Stimulated activated CD8-positive, alpha-beta memory T cell treated with anti-CD3 and anti-CD28 coated beads, Interleukin-15, amount 100 ng/mL, for 48 hours (primary cell): ENCODE data around the gene PLA2G2A.
"Not testable (repeated sequence)": the region's sequence is repeated elsewhere in the genome, so short reads cannot be mapped to it uniquely, and the experiment has no call there.

Experiments
- DNase-seq, 2 donors: peaks; one replicate each; pipeline ENCODE4 v3.0.0-alpha.2; 2020; ENCODE audit warnings: low read depth in 2 of 2

PLA2G2A gene

DNA sequence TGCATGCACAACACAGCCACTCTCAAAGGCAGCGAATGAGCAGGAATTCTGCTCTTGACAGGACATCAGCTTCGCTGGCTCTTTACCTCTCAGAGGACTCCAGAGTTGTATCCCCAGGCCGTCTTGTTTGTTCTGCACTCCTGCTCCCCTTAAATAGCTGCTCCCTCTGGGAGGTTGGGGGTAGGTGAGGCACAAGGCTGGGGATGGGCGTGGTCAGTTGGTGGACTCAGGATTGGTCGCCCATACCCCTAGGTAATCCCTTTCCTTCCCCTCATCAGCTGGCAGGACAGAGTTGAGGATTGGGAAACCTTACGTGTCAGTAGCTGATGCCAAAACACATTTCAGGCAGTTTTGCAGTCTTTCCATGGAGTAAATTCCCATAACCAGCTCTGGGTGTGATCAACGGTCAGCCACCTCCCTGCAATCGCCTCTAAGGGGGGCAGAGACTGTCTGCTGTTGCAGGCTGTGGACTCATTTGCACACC lies at the start of gene PLA2G2A:
PLA2G2A (minus strand) TSS at position 125 of the 484 bp plus-strand sequence. CDS start 845 bp downstream, outside the sequence.
- no peak for DNase-seq

DNA sequence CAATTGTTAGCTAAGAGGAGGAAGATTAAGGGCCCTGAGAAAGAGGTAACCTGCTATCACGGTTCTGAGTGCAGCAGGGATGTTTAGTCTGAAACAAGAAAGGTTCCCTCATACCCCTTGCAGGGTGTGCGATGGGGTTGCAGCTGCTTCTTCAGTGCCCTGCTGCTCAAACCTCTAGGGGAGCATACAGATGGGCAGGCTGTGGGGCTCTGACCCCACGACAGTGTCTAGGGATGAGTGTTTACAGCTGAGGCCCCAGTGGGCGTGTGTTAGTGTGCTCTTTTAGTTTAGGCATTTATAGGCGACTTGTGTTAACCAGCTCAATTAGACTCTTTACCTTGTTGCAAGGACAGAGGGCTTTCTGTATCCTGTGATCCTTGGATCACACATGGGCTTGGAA lies 49.3 kb upstream of the PLA2G2A start:
- no peak for DNase-seq

GRCh38 chr1:20028125-20028524 lies 48.7 kb upstream of the PLA2G2A start:
- no peak for DNase-seq

- no peak for DNase-seq
These were observed 38.3 kb upstream of the PLA2G2A start for GRCh38 chr1:20017741-20018140.

- DNase-seq = no peak
These were observed 34.7 kb upstream of the PLA2G2A start for GRCh38 chr1:20014153-20014552.

- no peak for DNase-seq
These were observed 30.6 kb upstream of the PLA2G2A start for GRCh38 chr1:20010016-20010415.

DNA sequence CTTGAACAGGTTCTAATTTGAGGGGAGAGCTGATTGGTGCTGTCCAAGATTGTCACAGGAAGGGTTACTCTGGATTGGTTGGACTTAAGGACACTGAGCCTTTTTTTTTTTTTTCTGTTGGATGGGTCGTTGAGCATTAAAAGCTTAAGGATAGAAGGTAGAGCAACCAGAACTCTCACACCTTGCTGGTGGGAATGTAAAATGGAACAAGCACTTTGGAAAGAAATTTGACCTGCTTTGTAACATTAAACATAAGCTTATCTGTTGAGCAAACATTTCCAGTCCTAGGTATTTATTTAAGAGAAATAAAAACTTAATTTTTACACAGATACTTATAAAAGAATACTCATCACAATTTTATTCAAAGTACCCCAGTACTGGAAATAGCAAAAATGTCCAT lies 29.8 kb upstream of the PLA2G2A start:
- no peak for DNase-seq

DNA sequence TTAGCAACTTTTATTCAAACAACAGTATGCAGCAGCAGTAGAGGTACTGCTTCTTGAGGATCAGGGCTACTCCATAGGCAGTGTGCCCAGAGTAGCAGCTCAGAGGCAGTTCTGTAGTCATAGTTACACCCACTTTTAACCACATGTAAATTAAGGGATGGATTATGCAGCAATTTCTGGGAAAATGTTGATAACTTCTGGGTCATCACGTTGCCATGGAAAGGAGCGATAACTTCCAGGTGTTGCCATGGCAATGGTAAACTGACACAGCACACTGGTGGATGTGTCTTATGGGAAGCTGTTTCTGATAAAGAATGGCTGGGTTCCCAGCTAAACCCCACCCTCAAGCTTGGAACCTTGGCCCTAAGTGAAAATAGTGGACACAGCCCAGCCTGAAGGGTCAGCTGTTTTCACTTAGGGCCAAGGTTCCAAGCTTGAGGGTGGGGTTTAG lies 29.0 kb upstream of the PLA2G2A start:
- DNase-seq = no peak

GRCh38 chr1:19998823-19999222 lies 19.4 kb upstream of the PLA2G2A start:
- not testable (repeated sequence) for DNase-seq

DNA sequence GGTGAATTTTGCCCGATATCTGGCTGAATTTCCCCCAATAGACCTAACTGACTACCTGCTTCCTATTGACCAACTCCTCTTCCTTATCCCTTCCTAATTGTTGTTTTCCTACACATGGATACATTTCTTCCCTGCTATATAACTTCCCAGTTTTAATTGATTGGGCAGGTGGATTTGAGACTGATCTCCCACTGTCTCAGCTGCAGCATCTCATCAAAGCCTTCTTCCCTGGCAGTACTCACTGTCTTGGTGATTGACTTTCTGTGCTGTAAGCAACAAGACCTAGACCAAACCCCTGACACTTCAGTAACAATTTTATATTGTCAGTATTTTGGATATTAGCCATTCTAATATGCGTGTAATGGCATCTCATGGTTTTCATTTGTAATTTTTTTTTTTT lies 11.3 kb upstream of the PLA2G2A start:
- DNase-seq = no peak

GRCh38 chr1:19990182-19990582 lies 10.8 kb upstream of the PLA2G2A start:
- not testable (repeated sequence) for DNase-seq

DNA sequence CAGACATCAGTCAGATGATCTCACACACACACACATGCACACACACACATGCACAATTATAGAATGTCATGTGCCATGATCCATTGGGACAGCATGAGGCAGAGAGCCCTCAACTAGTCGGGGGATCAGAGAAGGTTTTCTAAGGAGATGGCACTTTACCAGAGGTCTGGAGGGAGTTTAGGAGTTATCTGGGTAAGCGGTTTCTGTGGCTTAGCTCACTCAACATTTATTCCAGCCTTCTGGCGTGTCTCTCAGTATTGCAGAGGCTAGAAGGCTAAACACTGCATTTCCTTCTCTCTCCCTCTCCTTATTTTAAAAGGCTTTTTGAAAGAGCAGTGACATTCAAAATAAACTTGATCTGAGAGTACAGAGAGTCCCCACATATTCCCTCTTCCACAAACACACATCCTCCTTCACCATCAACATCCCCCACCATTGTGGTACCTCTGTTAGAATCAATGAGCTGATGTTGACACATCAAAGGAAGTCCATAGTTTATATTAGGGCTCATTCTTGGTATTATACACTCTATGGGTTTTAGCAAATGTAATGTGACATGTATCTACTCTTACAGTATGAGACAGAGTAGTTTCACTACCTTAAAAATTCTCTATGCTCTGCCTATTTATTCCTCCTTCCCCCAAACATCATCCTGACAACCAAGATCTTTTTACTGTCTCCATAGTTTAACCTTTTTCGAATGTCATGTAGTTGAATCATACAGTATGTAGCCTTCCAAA lies 9.0 kb upstream of the PLA2G2A start:
- DNase-seq = no peak

GRCh38 chr1:19987719-19988118 lies 8.3 kb upstream of the PLA2G2A start:
- DNase-seq = no peak

DNA sequence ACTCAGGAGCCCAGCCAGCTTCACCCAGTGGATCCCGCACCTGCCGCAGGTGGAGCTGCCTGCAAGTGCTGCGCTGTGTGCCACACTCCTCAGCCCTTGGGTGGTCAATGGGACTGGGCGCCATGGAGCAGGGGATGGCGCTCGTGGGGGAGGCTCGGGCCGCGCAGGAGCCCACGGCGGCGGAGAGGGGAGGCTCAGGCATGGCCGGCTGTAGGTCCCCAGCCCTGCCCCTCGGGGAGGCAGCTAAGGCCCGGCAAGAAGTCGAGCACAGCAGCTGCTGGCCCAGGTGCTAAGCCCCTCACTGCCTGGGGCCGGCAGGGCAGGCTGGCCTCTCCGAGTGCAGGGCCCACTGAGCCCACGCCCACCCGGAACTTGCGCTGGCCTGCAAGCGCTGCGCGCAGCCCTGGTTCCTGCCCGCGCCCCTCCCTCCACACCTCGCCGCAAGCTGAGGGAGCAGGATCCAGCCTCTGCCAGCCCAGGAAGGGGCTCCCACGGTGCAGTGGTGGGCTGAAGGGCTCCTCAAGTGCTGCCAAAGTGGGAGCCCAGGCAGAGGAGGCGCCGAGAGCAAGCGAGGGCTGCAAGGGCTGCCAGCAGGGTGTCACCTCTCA lies 5.1 kb upstream of the PLA2G2A start:
- not testable (repeated sequence) for DNase-seq

DNA sequence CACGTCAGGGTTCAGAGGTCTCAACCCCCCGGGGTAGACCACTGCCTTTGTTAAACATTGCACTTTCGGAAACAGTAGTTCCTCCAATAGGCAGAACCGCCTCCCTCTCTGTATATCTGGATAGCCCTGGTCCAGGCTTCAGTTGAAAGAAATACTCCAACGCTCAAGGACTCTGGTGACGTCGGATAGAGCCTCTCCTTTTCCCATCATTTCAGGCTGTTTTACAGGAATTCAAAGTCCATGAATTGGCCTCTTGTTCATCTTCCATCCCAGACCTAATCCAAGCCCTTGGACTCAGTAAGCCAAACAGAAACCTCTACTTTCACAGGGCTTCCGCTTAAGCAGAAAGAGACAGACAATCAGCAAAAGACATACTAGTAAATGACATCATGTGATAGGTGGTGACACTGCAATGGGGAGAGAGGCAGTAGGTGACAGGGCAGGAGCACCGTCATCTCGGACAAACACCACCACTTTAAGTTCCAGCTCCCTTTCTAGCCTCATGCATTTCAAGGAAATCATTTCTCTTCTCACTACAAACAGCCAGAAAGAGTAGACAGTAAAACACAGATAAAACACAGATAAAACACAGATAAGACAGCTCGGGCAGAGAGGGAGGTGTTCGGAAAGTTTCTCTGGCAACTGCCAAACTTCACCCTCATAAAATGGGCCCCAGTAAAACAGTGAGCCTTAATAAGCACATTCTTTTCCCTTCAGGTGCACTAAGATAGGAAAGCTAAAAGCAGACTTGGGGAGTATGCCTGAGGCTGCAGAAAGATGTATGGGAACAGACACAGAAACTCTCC lies 2.3 kb upstream of the PLA2G2A start:
- DNase-seq = no peak

DNA sequence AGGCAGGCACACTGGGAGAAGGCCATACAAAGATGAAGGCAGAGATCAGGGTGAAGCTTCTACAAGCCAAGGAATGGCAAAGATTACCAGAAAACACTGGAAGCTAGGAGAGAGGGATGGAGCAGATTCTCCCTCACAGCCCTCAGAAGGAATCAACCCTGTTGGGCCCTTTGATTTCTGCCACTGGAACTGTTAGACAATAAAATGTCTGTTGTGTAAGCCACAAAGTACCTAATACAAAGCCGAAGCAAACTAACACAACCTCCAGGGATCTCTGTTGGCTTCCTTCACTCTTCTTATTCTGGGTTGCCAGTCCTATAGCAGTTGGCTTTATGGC lies 1.7 kb upstream of the PLA2G2A start:
- DNase-seq = no peak

- DNase-seq = no peak
These were observed 896 bp upstream of the PLA2G2A start for GRCh38 chr1:19980314-19980713.

- no peak for DNase-seq
These were observed 1.3 kb downstream of the PLA2G2A start for GRCh38 chr1:19978143-19978542.

- DNase-seq = no peak
These were observed 3.0 kb downstream of the PLA2G2A start for GRCh38 chr1:19976317-19977003.

DNA sequence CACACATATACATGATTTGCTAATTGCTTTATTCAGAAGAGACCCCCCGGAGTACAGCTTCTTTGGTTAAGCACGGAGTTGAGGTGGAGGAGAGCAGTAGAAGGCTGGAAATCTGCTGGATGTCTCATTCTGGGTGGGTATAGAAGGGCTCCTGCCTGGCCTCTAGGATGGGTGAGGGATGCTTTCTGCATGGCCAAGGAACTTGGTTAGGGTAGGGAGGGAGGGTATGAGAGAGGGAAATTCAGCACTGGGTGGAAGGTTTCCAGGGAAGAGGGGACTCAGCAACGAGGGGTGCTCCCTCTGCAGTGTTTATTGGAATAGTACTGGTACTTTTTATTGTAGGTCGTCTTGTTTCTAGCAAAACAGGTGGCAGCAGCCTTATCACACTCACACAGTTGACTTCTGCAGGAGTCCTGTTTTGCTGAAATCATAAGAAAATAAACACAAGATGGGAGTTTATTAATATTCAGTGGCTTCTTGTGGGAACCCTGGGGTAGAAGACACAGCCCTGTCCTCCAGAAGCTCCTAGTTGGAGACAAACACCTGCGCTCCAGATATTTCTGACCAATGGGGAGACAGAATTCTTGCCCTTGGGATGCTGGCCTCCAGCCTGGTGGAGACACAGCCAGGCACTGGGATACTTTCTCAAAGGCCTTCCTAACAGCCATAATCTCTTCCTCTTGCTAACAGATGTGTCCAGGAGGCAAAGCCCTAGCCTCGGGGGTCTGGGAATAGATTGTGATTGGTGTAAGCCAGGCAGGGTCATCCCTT lies 3.8 kb downstream of the PLA2G2A start:
- no peak for DNase-seq

DNA sequence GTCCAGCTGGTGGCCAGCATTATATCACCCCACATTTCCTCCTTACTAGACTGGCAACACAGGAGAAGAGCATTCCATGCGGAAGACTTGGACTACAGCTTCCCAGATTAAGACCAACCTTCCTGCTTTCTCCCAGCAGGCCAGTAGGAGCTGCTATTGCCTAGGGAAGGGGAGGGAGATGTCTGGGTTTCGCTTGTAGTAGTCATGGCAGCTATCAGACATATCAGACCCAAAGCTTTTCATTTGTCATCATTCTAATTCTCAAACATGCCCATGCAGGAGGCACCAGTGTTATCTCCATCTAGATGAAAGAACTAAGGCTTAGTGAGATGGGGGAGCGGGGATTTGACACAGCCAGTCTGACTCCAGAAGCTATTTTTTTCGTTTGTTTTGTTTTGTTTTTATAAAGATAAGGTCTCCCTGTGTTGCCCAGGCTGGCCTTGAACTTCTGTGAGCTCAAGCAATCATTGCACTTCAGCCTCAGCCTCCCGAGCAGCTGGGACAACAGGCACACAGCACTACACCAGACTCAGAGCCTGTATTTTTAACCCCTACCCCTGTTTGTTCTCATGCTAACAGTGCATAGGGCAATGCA lies 4.5 kb downstream of the PLA2G2A start:
- no peak for DNase-seq
